Central memory CD4-positive, alpha-beta T cell (primary cell): ENCODE measurements around the gene MSL2.
"Not testable (repeated sequence)": the region's sequence is repeated elsewhere in the genome, so short reads cannot be mapped to it uniquely, and the experiment has no call there.

ENCODE experiments used
- DNase-seq: peaks from one replicate; pipeline ENCODE4 v3.0.0; 2022

Gene MSL2

GRCh38 chr3:136142592-136142991, 53.5 kb downstream of the MSL2 start:
- no peak for DNase-seq

GRCh38 chr3:136141891-136142290, 54.2 kb downstream of the MSL2 start:
- DNase-seq, result no peak

- DNase-seq, result no peak
Measured at GRCh38 chr3:136141291-136141785, 54.8 kb downstream of the MSL2 start.

GRCh38 chr3:136136454-136136853, 59.7 kb downstream of the MSL2 start:
- DNase-seq, result no peak

- DNase-seq, result no peak
Measured at GRCh38 chr3:136135039-136135802, 60.9 kb downstream of the MSL2 start.

GRCh38 chr3:136134091-136134490, 62.0 kb downstream of the MSL2 start:
- no peak for DNase-seq

- DNase-seq, result not testable (repeated sequence)
Measured at GRCh38 chr3:136131647-136132046, 64.5 kb downstream of the MSL2 start.

- DNase-seq, result no peak
Measured at GRCh38 chr3:136122006-136122405, 74.1 kb downstream of the MSL2 start.

GRCh38 chr3:136120373-136121348, 75.5 kb downstream of the MSL2 start:
- no peak for DNase-seq

- not testable (repeated sequence) for DNase-seq
Measured at GRCh38 chr3:136119783-136120182, 76.4 kb downstream of the MSL2 start.

- DNase-seq, result not testable (repeated sequence)
Measured at GRCh38 chr3:136119332-136119731, 76.8 kb downstream of the MSL2 start.

- DNase-seq, result no peak
Measured at GRCh38 chr3:136114421-136114820, 81.7 kb downstream of the MSL2 start.

GRCh38 chr3:136110481-136110880, 85.7 kb downstream of the MSL2 start:
- no peak for DNase-seq

GRCh38 chr3:136109499-136109898, 86.6 kb downstream of the MSL2 start:
- DNase-seq, result no peak

- DNase-seq, result no peak
Measured at GRCh38 chr3:136106101-136106500, 90.0 kb downstream of the MSL2 start.

GRCh38 chr3:136105044-136105443, 91.1 kb downstream of the MSL2 start:
- DNase-seq, result no peak
